Measurements from ENCODE around the gene FGFBP3.
A peak's percentile ranks its signal among the peaks of the same experiment; 100 is the strongest.

FGFBP3 gene

DNA sequence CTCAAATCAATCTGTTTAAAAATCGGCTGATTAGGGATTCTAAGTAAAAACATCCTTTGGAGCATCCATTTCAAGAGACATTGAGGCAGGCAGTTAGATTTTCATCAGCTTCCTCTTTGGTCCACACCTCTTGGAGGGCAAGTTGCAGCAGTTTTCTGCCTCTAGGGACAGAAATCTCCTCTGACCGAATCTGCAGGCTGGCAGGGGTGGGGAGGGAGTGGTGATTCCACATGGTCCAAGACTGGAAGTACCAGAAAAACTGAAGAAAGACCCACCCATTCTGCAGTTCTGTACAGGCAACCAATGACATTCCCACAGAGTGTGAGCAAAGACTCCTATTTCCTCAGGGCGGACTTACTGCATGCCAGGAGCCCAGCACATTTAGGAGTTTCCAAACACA is 29.0 kb downstream of the FGFBP3 start:
- peak; percentile 45 for DNase-seq (ENCODE audit: low read depth)
- TF ChIP-seq, protein P1, sequence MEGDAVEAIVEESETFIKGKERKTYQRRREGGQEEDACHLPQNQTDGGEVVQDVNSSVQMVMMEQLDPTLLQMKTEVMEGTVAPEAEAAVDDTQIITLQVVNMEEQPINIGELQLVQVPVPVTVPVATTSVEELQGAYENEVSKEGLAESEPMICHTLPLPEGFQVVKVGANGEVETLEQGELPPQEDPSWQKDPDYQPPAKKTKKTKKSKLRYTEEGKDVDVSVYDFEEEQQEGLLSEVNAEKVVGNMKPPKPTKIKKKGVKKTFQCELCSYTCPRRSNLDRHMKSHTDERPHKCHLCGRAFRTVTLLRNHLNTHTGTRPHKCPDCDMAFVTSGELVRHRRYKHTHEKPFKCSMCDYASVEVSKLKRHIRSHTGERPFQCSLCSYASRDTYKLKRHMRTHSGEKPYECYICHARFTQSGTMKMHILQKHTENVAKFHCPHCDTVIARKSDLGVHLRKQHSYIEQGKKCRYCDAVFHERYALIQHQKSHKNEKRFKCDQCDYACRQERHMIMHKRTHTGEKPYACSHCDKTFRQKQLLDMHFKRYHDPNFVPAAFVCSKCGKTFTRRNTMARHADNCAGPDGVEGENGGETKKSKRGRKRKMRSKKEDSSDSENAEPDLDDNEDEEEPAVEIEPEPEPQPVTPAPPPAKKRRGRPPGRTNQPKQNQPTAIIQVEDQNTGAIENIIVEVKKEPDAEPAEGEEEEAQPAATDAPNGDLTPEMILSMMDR (IDR thresholded peaks at IDR 0.05; ENCODE audit: control insufficient read depth, extremely low read depth, insufficient read depth) = no peak

DNA sequence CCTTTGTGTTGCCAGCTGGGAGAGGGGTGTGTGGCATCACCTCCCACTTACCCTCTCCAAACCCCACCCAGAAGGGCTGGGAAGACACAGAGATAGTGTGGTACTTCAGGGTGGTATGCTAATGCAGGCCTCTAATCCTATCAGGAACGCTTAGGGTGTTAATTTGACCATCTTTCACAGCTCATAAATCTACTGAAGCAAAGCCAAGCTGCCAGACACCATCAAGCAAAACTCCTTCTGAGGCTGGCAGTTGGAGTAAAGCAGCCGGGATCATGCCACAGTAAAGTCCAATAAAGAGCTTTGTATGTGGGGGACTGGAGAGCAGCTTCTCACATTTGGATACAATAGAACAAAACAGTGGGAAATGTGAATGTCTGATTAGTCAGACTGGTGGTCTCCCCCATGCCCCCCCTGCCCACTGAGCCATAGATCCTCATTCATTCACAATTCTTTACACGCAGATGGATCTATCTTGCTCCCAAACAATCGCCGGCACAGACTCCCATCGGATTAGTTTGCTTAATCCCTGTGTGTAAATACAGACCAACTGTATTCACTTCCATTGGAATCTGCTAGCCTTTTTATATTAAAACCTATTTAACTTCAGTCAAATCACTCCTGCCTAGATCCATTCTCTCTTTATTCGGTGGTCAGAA is 29.6 kb downstream of the FGFBP3 start:
- TF ChIP-seq, protein P1 (IDR thresholded peaks at IDR 0.05; ENCODE audit: control insufficient read depth, extremely low read depth, insufficient read depth) = no peak

More for the DNA sequence above, 29.0 kb downstream of the FGFBP3 start:
- H3K4me3 ChIP-seq (ENCODE audit: low read depth, low read length) = no peak overlapping the region

DNA sequence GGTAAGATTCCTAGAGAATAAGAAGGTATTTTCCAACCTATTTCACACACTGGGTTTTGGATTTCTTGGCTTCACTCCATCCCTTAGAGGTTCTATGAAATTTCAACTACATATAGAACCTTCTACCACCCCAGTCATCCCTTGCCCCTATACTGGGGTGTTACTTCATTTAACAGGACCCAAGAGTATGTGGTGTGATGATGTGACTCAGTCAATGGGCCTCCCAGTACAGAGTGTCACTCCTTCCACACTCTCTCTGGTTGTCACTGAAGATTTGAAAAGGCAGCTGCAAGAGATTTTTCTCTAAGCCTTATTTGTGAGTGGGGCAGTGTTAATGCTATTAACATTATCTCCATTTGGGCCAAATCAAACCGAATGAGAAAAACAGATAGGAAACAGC is 33.5 kb downstream of the FGFBP3 start:
- H3K4me3 ChIP-seq (ENCODE audit: low read depth, low read length) = no peak overlapping the region
- TF ChIP-seq, protein P1 (IDR thresholded peaks at IDR 0.05; ENCODE audit: control insufficient read depth, extremely low read depth, insufficient read depth) = no peak
- DNase-seq (ENCODE audit: low read depth) = no peak

More for the DNA sequence above, 29.6 kb downstream of the FGFBP3 start:
- no peak overlapping the region for H3K4me3 ChIP-seq (ENCODE audit: low read depth, low read length)
- no peak for DNase-seq (ENCODE audit: low read depth)

DNA sequence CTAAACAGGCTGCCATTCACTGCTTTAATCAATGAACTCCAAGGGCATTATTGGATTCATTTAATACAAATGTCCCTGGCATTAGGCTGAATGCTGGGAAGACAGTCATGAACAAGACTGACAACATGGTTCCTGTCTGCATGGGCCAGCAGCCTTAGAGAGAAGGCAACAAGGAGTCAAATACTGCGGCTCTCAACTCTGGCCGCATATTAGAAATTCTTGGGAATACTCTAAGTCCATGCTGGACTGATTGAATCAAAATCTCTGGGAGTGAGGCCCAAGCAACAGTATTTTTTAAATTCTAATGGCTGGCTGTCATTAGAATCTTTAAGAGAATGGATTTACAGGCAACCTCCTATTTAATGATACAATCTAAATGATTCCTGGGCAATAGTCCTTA is 34.1 kb downstream of the FGFBP3 start:
- no peak overlapping the region for H3K4me3 ChIP-seq (ENCODE audit: low read depth, low read length)
- DNase-seq (ENCODE audit: low read depth) = no peak
- TF ChIP-seq, protein P1 (IDR thresholded peaks at IDR 0.05; ENCODE audit: control insufficient read depth, extremely low read depth, insufficient read depth) = no peak

DNA sequence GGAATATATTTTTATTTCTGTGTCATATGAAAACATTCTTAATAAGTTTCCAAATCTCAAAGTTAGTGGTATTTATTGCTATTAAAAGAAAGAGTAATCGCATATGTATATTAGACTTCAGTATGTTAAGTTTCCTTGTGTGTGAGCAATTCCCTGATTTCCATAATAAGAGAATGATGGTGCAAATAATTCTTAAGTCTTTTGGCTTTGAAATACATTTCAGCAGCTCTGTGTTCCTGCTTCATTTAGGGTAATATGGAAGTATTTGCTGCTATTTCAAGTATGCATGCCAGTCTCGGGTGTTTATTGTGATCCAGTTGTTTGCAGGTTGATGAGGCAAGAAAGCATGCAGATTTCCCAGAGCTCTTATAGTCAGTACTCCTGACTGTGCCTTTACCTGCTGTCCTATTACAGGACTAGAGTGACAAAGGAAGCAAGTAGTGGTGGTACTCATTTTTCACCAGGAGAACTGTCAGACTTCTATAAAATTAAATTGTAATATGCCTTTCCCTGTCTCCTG is 43.7 kb downstream of the FGFBP3 start:
- DNase-seq (ENCODE audit: low read depth) = no peak
- TF ChIP-seq, protein P1 (IDR thresholded peaks at IDR 0.05; ENCODE audit: control insufficient read depth, extremely low read depth, insufficient read depth) = no peak
- H3K4me3 ChIP-seq (ENCODE audit: low read depth, low read length) = no peak overlapping the region

DNA sequence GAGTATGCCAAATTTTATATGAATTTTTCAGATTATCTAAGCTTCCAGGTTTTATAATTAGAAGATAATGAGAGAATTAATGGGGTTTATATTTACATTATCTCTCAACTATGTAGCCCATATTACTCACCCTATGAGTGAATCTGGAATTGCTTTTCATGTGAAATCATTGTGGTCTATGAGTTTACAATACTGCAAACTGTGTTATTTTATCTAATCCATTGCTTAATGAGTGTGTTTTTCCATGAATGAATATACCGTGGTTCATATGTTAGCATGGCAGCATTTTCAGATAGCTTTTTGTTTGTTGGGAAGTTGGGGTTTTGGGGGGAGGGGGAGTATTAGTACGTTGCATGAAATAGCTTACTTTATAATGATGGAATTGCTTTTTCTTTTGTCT is 44.5 kb downstream of the FGFBP3 start:
- no peak for DNase-seq (ENCODE audit: low read depth)
- TF ChIP-seq, protein P1 (IDR thresholded peaks at IDR 0.05; ENCODE audit: control insufficient read depth, extremely low read depth, insufficient read depth) = no peak

DNA sequence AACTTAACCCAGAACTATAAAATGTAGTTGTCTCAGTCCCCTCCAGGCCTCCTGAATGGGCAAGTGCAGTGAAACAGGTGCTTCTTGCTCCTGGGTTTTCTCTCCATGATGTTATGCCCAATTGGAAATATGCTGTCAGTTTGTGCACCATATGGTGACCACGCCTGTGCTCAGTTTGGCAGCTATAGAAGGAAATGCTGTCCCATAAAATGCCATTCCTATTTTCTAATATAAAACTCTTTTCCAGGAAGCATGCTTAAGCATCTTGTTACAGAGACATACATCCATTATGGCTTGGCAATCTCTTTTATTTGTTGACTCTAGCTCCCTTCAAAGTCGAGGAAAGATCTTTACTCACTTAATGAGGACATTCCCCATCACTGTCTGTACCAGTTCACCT is 45.2 kb downstream of the FGFBP3 start:
- TF ChIP-seq, protein P1 (IDR thresholded peaks at IDR 0.05; ENCODE audit: control insufficient read depth, extremely low read depth, insufficient read depth) = no peak
- peak; percentile 97 for DNase-seq (ENCODE audit: low read depth)
- H3K4me3 ChIP-seq (ENCODE audit: low read depth, low read length) = no peak overlapping the region

More for the DNA sequence above, 44.5 kb downstream of the FGFBP3 start:
- H3K4me3 ChIP-seq (ENCODE audit: low read depth, low read length) = no peak overlapping the region
